CD4-positive, alpha-beta T cell treated with Interleukin-12 subunit alpha and Interleukin-12 subunit beta, for 1 hour (primary cell): ENCODE results near the gene GRAP2.
"Not testable (repeated sequence)": the region's sequence is repeated elsewhere in the genome, so short reads cannot be mapped to it uniquely, and the experiment has no call there.

Experiments used
- DNase-seq: peaks from one replicate; pipeline ENCODE4 v3.0.0-alpha.2; 2020

Gene GRAP2

GRCh38 chr22:39967996-39968972, 67.4 kb downstream of the GRAP2 start:
- no peak for DNase-seq

DNA sequence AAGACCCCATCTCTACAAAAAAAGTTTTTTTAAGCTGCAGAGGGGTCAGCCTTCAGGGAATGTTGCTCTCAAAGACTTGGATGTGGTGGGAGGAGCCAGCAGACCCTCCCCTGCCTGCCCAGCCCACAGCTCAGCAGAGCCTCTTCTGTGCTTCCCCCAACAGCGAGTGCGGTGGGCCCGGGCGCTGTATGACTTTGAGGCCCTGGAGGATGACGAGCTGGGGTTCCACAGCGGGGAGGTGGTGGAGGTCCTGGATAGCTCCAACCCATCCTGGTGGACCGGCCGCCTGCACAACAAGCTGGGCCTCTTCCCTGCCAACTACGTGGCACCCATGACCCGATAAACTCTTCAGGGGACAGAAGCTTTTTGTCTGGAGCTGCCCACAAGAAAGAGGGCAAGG, 69.9 kb downstream of the GRAP2 start:
- no peak for DNase-seq

- no peak for DNase-seq
Measured at GRCh38 chr22:39972641-39973040, 71.8 kb downstream of the GRAP2 start.

DNA sequence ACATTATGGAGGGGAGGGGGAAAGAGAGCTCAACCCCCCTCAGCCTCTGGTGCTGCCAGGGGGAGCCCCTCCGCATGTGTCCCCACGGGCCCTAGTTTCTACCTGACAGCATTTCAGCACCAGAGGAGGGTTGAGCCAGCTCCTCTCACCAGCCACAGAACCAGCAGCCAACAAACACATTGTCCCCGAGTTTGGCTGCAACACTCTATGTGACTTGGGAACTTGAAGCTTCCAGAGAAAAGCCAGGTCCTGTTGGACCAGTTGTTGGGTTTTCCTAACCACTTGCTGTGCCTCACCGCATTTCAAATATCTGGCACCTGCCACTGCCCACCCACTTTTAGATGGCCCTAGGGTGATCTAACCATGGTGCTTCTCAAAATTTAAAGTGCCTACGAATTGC, 72.8 kb downstream of the GRAP2 start:
- DNase-seq = no peak

- DNase-seq = no peak
Measured at GRCh38 chr22:39974065-39974464, 73.2 kb downstream of the GRAP2 start.

GRCh38 chr22:39979048-39979447, 78.2 kb downstream of the GRAP2 start:
- no peak for DNase-seq

- no peak for DNase-seq
Measured at GRCh38 chr22:39979458-39979857, 78.6 kb downstream of the GRAP2 start.

DNA sequence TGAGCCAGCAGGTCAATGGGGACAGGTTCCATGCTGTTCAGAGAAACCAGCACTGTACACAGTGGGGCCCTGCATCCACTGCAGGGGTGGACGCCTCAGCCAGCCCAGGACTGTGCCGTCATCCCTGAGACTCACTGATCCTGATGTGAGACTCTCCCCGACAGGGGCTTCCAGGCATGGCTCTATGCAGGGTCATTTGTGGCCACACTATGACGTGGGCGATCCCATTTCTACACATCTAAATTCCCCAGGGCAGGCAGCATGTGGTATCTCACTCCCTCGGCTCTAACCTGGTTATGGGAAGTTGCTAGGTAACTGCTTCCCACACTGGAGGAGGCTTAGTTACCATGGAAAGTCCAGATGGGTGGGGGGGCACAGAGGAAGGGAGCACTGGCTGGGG, 79.7 kb downstream of the GRAP2 start:
- no peak for DNase-seq

DNA sequence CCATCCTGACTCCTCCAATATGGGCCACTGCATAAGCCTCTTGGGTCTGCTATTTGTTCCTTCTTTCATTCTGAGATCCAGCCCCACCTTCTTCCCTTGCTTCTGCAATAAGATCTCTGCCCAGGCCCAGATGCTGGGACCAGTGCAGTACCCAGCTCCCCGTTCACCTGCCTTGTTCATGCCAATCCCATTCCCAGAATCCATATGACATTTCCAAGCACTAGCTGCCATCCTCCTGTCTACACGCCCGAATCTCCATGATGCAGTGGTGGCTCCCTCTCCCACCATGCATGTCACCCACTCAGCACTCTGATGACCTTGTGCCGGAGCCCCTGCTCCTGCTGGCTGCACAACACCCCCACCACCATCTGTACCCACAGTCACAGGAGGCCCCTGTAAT, 82.5 kb downstream of the GRAP2 start:
- no peak for DNase-seq

GRCh38 chr22:39984006-39984405, 83.1 kb downstream of the GRAP2 start:
- no peak for DNase-seq

- no peak for DNase-seq
Measured at GRCh38 chr22:39984746-39985145, 83.9 kb downstream of the GRAP2 start.

DNA sequence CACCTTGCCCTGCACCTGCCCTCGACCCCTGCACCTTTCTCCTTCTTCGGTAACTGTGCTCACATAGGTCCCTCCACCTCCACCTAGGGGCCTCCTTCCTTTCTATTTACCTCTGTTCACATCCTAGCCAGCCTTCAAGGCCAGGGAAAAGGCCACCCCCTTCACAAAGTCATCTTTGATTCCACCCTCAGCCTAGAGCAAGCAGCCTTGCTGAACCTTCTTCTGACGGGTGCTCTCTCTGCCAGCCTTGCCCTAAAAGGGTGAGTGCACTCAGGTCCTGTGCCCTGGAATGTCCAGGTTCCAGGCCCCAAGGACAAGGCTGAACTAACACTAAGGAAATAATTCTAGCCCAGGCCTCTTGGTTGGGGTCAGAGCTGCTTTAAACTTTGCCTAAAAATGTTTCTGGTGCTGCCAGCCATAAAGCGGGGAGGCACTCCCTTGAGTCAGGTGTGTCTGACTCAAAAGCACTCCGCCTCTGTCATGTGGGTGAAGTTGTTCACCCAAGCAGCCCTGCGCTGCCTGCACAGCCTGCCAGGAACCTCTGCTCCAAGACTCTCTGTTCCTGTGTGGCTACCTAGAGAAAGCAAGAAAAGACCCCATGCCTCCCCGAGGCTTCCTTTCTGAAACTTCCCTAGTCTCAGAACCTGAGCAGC, 84.6 kb downstream of the GRAP2 start:
- no peak for DNase-seq

DNA sequence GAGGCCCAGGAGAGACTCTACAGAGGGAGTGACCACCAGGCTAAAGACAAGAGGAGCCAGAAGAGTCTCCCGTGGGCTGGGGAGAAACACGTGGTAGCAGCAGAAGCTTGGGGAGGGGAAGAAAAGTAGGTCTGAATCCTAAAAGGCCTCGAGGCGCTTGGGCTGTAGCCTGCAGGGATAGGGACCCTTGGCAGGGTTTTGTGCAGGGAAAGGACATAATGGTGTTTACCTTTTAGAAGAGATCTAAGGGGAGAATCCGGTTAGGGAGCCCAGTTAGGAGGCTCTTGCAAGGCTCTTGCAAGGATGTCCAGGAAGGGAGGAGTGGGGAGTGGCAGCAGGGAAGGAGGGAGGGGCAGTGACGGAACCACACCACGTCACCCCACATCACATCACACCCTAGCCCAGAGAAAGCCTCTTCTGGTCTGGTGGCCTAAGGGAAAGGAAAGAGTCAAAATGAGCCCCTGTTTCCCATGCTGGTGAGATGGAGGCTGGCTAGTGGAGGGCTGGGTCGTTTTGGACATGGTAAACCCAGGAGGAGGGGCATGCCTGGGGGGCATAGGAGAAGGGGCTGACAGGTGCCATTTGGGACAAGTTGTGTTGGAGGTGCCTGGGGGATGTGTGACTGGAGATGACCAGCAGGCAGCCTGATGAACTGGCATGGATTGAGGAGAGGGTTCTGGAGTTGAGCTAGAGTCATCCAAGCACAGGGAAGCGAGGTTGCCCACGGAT, 87.7 kb downstream of the GRAP2 start:
- DNase-seq = no peak

DNA sequence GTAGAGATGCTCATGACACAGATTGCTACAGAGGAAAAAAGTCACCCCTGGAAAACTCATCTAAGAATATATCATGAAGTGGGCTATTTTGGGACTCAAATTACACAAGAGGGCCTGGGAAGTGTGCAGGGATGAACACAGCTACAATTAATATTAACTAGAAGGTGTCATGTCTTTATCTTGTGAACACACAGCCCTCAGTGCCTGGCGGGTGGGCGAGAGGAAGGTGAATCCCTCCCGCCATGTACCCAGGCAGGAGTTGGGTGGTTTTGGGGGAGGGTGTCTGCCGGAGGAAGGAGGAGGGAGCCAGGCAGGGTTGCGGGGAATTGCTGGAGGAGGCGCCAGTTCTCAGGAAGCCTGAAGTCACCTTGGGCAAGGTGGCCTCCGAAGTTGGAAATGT, 88.7 kb downstream of the GRAP2 start:
- DNase-seq = no peak

DNA sequence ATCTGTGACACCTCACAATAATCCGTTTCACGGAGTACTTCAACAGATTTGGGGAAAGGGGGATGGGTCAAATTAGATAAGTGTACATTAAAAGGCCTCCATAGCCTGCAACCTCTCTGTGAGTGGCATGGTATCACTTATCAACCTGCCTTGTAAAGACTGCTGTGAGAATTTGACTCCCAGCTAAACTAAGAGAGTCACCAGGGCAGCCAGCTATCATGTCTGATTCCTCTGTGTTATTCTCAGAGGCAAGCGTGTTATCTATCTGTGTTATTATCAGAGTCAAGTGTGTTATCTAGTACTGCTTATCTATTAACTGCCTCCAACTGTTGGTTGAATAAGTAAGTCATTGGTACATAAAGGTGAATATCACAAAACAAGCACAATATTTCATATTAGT, 89.8 kb downstream of the GRAP2 start:
- no peak for DNase-seq

GRCh38 chr22:39991159-39991860, 90.4 kb downstream of the GRAP2 start:
- DNase-seq = no peak

- DNase-seq = no peak
Measured at GRCh38 chr22:39992088-39992826, 91.4 kb downstream of the GRAP2 start.

DNA sequence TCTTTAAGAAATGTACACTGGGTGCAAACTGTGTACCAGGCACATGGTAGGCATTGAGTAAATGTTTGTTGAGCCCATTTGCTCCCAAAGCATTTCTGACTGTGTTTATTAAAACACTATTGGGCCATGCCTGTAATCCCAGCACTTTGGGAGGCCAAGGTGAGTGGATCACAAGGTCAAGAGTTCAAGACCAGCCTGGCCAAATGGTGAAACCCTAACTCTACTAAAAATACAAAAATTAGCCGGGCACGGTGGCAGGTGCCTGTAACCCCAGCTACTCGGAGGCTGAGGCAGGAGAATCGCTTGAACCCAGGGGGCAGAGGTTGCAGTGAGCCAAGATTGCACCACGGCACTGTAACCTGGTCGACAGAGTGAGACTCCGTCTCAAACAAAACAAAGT, 92.0 kb downstream of the GRAP2 start:
- not testable (repeated sequence) for DNase-seq

- DNase-seq = peak; percentile 29
Measured at GRCh38 chr22:39994041-39994565, 93.2 kb downstream of the GRAP2 start.

DNA sequence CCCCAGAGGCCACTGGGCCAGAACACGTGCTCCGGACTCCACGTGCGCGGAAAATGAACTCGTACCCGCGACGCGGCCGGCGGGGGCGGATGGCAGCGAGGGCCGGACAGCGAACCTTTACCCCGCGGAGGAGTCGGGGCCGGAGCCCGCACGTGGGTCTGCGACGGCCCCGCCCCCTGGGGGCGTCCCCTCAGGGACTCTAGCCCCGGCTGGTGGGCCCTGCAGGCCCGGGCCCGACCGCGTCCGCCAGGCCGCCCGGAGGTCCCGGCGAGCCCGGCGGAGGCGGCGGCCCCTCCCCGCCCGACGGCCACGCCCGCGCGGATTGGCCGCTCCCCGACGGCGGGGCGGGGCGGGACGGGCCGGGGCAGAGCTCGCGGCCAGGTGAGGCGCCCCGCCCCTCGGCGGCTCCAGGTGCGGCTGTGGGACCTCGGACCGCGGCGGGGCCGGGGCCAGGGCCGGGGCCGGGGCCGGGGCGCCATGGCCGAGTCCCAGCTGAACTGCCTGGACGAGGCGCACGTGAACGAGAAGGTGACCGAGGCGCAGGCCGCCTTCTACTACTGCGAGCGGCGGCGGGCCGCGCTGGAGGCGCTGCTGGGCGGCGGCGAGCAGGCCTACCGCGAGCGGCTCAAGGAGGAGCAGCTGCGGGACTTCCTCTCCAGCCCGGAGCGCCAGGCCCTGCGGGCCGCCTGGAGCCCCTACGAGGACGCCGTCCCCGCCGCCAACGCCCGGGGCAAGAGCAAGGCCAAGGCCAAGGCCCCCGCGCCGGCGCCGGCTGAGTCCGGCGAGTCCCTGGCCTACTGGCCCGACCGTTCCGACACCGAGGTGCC, 93.9 kb downstream of the GRAP2 start, which contains the start of gene FAM83F:
TSS of gene FAM83F (plus strand) at position 389 of the 827 bp plus-strand sequence. CDS start at position 478, 89 bp downstream.
- peak; percentile 23 for DNase-seq
